Muscle layer of colon (tissue), 2 donors: Measurements from ENCODE around the gene SLC2A6.

ENCODE experiments used
- H3K27ac ChIP-seq: one replicate; pipeline ENCODE4 v1.7.0; 2013; ENCODE audit warnings: low read depth, mild to moderate bottlenecking, low read length, moderate library complexity
- H3K27me3 ChIP-seq, 2 donors: one replicate each; pipeline ENCODE4 v1.7.0; 2013; ENCODE audit warnings: low read length in 2 of 2, mild to moderate bottlenecking in 2 of 2; ENCODE audit not compliant: insufficient read depth in 2 of 2, control insufficient read depth in 1 of 2
- H3K36me3 ChIP-seq: one replicate; pipeline ENCODE4 v1.7.0; 2013; ENCODE audit warnings: mild to moderate bottlenecking, low read length; ENCODE audit not compliant: insufficient read depth
- H3K4me1 ChIP-seq: one replicate; pipeline ENCODE4 v1.7.0; 2013; ENCODE audit warnings: mild to moderate bottlenecking, low read length; ENCODE audit not compliant: insufficient read depth
- H3K4me3 ChIP-seq, 2 donors: one replicate each; pipeline ENCODE4 v1.7.0; 2013; ENCODE audit warnings: low read length in 2 of 2, low read depth in 1 of 2, mild to moderate bottlenecking in 1 of 2, moderate library complexity in 1 of 2
- H3K9ac ChIP-seq: one replicate; pipeline ENCODE4 v1.7.0; 2013; ENCODE audit warnings: low read length
- H3K9me3 ChIP-seq: one replicate; pipeline ENCODE4 v1.7.0; 2013; ENCODE audit warnings: mild to moderate bottlenecking, low read length
- donor health status: abdominal sarcoma.
- donor health status: Adenocarcinoma of cecum.

Gene SLC2A6

GRCh38 chr9:133483611-133484010 is 4.7 kb upstream of the SLC2A6 start:
- H3K27ac ChIP-seq = no peak overlapping the region
- no peak overlapping the region for H3K9ac ChIP-seq
- H3K4me1 ChIP-seq = peaks cover 8% of the 10 kb centered on the region
- H3K36me3 ChIP-seq = no peaks in the 10 kb centered on the region
- H3K27me3 ChIP-seq = peaks cover 0 to 17% of the 10 kb centered on the region in 2 donors
- no peak overlapping the region for H3K4me3 ChIP-seq
- no peaks in the 10 kb centered on the region for H3K9me3 ChIP-seq

DNA sequence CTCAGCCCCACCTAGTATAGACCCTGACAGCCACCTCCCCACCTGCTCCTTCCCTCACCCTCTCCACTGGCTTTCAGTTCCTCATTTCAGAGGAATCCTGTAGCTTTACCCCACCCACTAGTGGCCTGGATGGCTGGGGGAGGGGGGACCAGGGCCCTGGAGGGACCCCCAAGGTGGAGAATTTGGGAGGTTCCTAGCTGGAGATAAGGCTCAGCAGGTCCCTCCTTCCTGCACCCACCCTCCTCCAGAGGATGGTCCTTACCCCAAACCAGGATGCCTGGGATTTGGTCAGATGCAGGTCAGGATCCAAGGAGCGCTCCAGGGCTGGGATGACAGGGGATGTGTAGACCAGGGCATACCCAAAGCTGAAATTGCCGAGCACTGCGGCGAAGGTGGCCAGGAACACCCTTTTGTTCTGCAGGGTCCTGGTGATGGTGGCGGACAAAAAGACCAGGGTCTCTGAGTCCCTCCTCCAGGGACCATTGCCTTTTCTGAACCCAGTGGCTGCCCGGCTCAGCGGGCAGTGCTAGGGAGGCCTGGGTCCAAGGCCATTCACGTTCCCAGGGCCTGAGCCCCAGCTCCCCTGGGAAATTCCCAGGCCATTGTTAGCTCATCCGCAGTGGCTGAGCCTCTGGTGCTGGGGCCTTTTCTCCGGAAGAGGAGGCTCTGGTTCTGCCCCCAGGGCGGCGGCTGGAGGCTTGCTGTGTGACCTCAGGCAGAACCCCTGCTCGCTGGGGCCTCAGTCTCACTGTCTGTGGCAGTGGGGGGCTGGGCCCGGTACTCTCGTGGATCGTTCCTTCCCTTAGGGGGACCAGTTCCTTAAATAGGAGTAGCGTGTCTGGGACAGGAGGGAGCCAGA is 678 bp downstream of the SLC2A6 start:
- Histone ChIP-seq H3K4me1 (peaks cover 8% of the 10 kb centered on the region), H3K9me3 (no peaks in the 10 kb centered on the region), H3K9ac (peak overlapping the region; percentile 49), H3K27me3 (no peaks in the 10 kb centered on the region), H3K36me3 (no peaks in the 10 kb centered on the region), H3K4me3 (peak overlapping the region; percentile 55 to 60), H3K27ac (no peak overlapping the region)

DNA sequence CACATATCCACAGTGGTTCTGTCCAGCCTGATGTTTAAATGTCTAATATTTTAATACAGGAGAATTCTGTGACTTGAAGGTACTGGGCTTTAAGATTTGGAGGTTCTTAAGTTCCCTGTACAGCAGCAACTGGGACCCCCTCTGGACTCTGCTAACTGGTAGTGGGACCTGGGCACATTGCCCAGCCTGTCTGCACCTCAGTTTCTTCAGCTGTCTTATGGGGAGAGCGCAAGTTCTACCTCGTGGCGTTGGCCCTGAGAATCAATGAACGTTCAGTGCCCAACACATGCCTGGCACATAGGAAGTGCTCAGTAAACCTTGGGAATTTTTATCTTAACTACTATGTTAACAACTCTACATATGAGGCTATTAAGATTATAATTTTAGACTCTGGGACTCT is 1.4 kb downstream of the SLC2A6 start:
- no peaks in the 10 kb centered on the region for H3K36me3 ChIP-seq
- H3K9ac ChIP-seq = no peak overlapping the region
- no peaks in the 10 kb centered on the region for H3K27me3 ChIP-seq
- no peak overlapping the region for H3K4me3 ChIP-seq
- no peak overlapping the region for H3K27ac ChIP-seq
- peaks cover 8% of the 10 kb centered on the region for H3K4me1 ChIP-seq
- H3K9me3 ChIP-seq = no peaks in the 10 kb centered on the region

DNA sequence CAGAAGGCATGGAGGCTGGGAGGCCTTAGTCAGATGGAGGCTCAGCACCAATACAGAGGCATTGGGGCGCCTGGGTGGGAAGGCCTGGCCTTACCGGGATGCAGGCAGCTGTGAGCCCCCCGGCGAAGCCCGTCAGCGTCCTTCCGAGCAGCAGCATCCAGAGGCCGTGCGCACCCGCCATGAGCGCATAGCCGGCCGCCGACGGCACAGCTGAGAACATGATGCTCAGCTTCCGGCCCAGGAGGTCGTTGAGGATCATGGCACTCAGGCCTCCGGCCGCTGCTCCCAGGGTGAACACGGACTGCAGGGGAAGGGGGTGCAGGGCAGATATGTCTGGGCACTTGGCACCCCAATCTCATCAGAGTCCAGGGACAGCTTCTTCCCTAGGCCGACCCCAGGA is 2.0 kb downstream of the SLC2A6 start:
- H3K9me3 ChIP-seq = no peaks in the 10 kb centered on the region
- H3K9ac ChIP-seq = no peak overlapping the region
- no peak overlapping the region for H3K27ac ChIP-seq
- H3K4me3 ChIP-seq = no peak overlapping the region
- peaks cover 8% of the 10 kb centered on the region for H3K4me1 ChIP-seq
- H3K27me3 ChIP-seq = no peaks in the 10 kb centered on the region
- H3K36me3 ChIP-seq = no peaks in the 10 kb centered on the region

DNA sequence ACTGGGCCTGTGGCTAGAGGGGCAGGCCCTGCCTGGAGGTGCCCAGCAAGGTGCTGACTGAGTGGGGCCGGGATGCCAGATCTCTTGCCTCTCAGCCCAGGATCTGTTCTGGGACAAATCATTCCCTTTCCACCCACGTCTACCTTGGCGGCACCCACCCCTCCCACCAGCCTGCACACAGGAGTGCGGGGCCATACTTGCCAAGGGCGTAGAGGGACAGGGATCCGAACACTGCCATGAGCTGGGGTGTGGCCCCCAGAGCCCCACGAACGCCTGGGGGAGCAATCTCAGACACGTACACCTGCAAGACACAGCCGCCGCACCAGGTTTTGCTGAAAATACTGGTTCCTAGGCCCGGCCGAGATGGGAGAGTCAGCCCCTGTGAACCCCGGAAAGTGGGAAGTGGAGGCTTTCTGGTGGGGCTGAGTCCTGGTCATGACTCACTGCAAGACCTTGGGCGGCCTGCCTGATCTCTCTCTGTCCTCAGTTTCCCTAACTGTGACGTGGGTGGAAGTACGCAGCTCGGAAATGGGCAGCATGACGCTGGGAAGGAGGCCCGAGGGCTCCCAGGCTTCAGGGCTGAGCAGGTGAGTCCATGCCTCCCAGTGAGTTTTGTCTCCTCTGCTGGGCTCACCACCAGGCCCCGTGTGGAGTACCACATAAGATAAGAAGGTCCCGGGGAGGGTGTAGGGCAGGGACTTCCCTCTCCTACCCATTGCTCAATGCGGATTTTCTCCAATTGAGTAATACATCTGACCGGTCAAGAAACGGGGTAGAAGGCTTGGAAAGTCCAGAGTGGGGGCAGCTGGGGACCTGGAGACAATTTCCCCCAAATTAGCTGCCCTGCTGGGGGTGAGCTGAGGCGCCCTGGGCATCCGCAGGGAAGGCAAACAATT is 2.6 kb downstream of the SLC2A6 start:
- H3K36me3 ChIP-seq = no peaks in the 10 kb centered on the region
- H3K27me3 ChIP-seq = no peaks in the 10 kb centered on the region
- no peak overlapping the region for H3K4me3 ChIP-seq
- H3K9me3 ChIP-seq = no peaks in the 10 kb centered on the region
- H3K9ac ChIP-seq = no peak overlapping the region
- peaks cover 8% of the 10 kb centered on the region for H3K4me1 ChIP-seq
- H3K27ac ChIP-seq = no peak overlapping the region

- H3K27ac ChIP-seq = no peak overlapping the region
- H3K4me3 ChIP-seq = no peak overlapping the region
- no peak overlapping the region for H3K9ac ChIP-seq
- H3K4me1 ChIP-seq = peaks cover 8% of the 10 kb centered on the region
- H3K27me3 ChIP-seq = no peaks in the 10 kb centered on the region
- no peaks in the 10 kb centered on the region for H3K9me3 ChIP-seq
- no peaks in the 10 kb centered on the region for H3K36me3 ChIP-seq
Observed at GRCh38 chr9:133475292-133476012, 3.4 kb downstream of the SLC2A6 start.

DNA sequence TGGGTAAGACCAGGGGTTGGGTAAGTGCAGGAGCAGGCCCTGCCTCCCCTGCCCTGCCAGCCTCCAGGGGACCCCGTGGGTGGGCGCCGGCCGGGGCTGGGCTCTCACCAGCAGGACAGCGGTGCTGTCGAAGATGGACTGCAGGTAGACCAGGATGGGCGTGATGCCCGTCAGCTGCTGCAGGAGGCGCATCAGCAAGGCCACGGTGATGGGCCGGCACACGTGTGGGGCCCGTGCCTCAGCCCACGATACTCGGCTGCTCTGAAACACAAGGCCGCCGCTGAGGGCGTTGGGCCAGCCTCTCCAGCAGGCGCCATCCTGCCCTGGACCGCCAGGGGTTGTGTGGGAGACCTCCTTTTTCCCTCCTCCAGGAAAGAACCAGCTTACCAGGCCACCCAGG is 4.0 kb downstream of the SLC2A6 start:
- H3K36me3 ChIP-seq = no peaks in the 10 kb centered on the region
- peaks cover 7% of the 10 kb centered on the region for H3K4me1 ChIP-seq
- no peaks in the 10 kb centered on the region for H3K9me3 ChIP-seq
- H3K4me3 ChIP-seq = no peak overlapping the region
- H3K27me3 ChIP-seq = no peaks in the 10 kb centered on the region
- H3K9ac ChIP-seq = no peak overlapping the region
- H3K27ac ChIP-seq = no peak overlapping the region

- H3K4me3 ChIP-seq = no peak overlapping the region
- H3K27ac ChIP-seq = no peak overlapping the region
- no peaks in the 10 kb centered on the region for H3K36me3 ChIP-seq
- H3K9me3 ChIP-seq = no peaks in the 10 kb centered on the region
- H3K27me3 ChIP-seq = no peaks in the 10 kb centered on the region
- no peak overlapping the region for H3K9ac ChIP-seq
- H3K4me1 ChIP-seq = peaks cover under 1% of the 10 kb centered on the region
Observed at GRCh38 chr9:133474215-133474614, 4.7 kb downstream of the SLC2A6 start.

DNA sequence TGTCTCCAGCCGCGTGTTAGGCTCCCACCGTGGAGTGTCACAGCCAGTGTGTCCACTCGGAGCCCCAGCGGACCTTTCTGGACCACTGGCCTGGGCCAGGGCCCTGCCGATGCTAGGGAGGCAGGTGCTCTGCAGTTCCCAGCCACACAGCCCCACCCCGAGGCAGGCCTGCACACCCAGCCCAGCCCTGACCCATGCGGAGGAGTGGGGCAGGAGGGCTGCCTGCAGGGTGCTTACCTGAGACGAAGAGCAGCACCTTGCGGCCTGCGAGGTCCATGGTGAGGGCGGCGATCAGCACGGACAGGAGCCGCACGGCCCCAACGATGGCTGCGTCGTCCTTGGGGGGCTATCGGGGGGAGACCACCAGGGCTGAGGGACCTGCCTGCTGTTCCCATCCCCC is 5.2 kb downstream of the SLC2A6 start:
- Histone ChIP-seq H3K4me3 (no peak overlapping the region), H3K9me3 (no peaks in the 10 kb centered on the region), H3K9ac (no peak overlapping the region), H3K4me1 (no peaks in the 10 kb centered on the region), H3K27me3 (no peaks in the 10 kb centered on the region), H3K36me3 (no peaks in the 10 kb centered on the region), H3K27ac (no peak overlapping the region)

DNA sequence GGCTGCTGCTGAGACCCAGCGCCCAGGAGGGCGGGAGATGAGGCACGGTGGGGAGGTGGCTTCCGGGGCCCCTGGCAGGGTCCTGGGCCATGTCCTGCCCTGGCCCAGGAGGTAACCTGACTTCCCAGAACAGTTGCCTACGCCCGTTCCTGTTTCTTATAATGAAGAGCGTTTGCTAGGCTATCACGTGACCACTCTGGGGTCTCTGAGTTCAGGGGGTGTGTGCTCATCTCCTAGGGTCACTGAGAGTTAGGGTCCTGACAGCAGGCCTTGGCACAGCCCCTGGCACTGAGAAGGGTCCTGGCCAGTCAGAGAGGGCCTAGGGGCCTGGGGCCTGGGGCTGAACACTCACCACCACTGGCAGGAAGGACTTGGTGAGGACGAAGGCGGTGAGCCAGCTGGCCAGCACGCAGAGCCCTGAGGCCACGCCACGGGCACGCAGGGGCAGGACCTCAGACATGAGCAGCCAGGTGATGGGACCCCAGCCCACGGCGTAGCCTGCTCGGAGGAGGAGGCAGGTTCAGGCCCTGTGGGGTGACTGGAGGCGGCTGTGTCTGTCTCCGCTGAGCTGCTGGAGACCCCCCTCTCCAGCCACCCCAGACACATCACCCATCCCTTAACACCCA is 6.0 kb downstream of the SLC2A6 start:
- H3K4me3 ChIP-seq = no peak overlapping the region
- no peaks in the 10 kb centered on the region for H3K27me3 ChIP-seq
- H3K27ac ChIP-seq = no peak overlapping the region
- no peaks in the 10 kb centered on the region for H3K36me3 ChIP-seq
- no peaks in the 10 kb centered on the region for H3K4me1 ChIP-seq
- no peaks in the 10 kb centered on the region for H3K9me3 ChIP-seq
- no peak overlapping the region for H3K9ac ChIP-seq

DNA sequence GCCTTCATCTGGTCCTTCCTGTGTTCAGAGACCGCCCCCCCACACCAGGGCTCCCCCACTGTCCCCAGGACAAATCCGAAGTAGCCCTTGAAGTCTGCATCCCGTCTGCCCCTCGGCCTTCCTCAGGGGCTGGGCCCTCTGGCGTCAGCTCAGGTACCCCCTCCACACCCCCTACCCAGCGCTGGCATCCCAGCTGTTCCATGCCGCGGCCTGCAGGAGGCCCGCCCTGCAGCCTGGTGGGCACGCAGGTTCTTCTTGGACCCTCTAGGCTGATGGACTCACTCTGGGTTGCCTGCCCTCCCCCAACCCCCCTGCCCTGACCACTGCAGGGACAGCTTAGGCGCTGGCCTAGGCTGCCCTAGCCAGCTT is 6.6 kb downstream of the SLC2A6 start:
- no peak overlapping the region for H3K27ac ChIP-seq
- no peak overlapping the region for H3K9ac ChIP-seq
- no peaks in the 10 kb centered on the region for H3K9me3 ChIP-seq
- no peak overlapping the region for H3K4me3 ChIP-seq
- H3K4me1 ChIP-seq = no peaks in the 10 kb centered on the region
- H3K36me3 ChIP-seq = no peaks in the 10 kb centered on the region
- H3K27me3 ChIP-seq = no peaks in the 10 kb centered on the region
